ENCODE measurements around the gene PLCZ1.

DNA sequence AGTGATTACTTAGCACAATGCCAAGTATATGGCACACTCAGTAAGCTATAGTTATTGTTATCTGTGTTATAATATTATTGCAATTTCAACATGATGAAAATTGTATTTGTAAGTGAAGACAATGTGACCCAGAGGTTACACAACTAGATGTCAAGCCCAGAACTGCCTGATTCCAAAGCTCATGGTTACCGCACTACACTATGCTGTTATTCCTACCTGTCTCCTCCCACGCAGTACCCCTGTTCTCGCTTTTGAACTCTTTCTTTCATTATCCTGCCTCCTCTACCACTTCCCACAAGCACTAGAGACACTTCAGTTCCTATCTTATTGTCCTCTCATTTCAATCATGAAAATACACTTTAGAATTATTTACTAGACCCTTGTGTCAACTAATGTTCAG is 93.2 kb downstream of the PLCZ1 start:
- no peak for TF ChIP-seq CTCF (IDR thresholded peaks at IDR 0.05; ENCODE audit: low read length)
- no peak for TF ChIP-seq EZH2 (IDR thresholded peaks at IDR 0.05; ENCODE audit: borderline replicate concordance, low read length)
